GM19395 (cell line): ENCODE data around the gene CFAP157.

Source experiments
- ATAC-seq: cut with Tn5 transposase; IDR thresholded peaks from one replicate; pipeline ENCODE4 v1.9.1; 2021; ENCODE audit warnings: mild to moderate bottlenecking, moderate library complexity; ENCODE audit not compliant: unreplicated experiment

The CFAP157 gene

DNA sequence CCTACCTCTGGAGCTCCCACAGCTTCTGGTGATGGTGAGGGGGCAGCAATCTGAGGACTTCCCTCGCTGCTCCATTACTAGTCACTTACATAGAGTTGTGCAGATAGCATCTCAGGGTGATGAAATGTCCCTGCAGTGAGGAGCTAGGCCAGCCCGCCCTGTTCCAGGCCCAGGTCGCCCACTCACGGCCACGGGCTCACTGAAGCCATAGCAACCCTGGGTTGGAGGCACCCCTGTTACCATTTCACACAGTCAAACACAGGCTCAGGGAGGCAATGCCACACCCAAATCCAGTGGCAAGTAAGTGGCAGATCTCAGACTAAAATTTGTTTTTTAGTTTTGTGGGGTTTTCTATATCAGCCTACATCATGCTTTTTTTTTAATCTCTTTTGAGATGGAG is 52.1 kb downstream of the CFAP157 start:
- no peak for ATAC-seq

DNA sequence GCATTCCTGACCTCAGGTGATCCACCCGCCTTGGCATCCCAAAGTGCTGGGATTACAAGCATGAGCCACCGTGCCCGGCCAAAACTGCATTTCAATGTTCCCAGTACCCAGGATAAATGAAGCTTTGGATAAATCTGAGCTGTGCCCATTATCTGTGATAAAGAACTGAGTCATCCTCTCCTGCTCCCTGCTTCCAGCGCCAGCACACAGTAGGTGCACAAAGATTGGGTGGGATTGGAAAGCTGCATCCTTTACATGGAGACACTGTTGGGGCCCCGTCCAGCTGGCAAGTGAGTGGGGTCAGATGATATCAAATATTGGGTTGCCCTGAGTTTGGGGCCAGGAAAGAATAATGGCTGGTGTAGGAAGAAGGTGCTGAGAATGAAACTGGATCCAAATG is 54.3 kb downstream of the CFAP157 start:
- no peak for ATAC-seq

DNA sequence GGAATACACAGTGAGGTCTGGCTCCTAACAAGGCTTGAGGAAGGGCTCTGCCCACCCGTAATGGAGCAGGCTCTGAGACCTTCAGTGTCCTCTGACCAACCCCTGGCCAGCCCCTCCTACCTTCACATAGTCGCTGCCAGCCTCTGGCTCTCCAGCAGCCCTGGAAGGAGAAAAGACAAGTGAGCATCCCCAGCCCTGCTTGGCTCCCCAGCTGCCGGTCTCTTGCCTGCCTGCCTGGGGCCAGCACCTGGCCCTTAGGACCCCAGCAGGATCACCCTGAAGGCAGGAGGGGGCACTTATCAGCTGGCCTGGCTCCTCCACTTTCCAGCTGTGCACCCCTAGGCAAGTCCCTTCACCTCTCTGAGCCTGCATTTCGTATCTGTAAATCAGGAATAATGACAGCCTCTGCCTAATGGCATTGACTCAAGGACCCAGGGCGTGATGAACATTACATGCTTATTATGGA is 54.7 kb downstream of the CFAP157 start:
- ATAC-seq = no peak

DNA sequence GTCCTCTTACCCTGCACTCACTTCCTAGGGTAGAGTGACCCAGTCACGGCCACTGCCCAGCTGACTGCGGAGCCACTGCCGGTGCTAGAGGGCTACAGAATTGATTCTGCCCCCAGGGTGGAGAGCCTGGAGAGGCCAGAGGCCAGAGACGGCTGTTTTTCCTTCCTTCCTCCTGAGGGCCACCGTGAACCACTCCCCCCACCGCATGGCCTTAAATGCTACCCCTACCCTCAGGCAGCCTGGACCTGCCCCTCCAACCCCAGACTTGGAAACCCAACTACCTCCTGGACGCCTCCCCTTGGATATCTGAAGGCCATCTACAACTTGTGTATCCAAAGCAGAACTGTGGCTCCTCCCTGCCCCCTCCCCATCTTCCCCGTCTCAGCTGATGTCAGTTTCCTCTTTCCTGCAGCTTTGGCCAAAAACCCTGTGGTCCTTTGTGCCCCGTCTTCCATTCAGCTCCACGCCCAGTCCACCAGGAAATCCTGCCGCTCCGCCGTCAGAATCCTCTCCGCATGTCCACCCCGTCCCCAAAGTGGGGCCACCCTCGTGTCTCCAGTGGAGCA is 55.4 kb downstream of the CFAP157 start:
- no peak for ATAC-seq

DNA sequence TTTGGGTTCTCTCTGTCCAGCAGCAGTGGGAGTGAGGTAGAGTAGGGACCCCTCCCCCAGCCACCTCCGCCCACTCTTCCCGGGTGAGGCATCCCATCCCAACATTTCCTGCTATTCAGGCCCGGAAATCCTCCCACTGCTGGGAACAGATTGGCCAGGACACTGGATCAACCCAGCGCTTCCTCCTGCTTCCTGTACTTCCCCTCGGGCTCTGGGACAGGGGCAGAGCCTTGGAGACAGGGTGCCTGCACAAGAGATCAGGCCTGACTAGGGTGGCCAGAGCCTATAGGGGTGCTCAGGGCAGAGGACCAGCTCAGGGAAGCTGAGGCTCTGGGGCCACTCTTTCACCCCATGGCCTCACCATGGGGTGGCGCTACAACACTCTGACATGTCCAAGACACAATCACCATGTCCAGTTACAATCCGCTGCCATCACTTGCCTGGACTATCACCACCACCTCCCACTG is 57.2 kb downstream of the CFAP157 start:
- ATAC-seq = no peak

DNA sequence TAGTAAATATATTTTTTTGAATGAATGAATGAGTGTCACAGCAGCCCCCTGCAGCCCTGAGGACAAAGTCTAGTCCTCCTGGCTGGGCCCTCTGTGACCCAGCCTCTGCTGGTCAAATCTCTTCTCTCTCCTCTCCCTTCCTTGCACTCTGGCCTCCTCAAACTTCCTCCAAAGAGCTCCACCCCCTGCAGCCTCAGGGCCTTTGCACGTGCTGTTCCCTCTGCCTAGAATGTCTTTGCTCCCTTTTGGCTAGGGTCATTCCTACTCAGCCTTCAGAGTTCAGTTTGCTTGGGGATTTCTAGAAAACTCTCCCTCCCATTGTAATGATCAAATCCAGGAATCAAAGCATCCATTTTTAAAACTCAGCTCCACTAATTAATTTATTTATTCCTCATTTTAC is 58.6 kb downstream of the CFAP157 start:
- ATAC-seq = no peak
